Measurements from ENCODE around the gene ALOX5AP.

ALOX5AP gene

DNA sequence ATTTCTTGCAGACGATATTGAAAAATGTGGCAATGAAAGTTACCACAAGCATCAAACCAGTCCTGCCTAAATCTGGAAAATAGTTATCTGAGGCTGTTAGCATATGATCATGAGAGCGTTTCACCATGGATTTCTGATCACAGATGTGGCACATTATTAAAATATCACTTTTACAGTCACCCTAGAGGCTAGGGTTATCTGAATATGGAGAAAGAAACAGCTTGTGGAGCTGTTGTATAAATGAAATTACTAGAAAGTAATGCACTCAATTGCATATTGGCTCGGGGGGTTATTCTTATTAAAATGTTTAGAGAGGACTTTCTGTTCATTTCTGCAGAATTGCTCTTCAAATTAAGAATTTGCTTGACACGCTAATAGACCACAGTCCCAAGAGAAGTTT lies 35.6 kb downstream of the ALOX5AP start:
- no peak for DNase-seq

DNA sequence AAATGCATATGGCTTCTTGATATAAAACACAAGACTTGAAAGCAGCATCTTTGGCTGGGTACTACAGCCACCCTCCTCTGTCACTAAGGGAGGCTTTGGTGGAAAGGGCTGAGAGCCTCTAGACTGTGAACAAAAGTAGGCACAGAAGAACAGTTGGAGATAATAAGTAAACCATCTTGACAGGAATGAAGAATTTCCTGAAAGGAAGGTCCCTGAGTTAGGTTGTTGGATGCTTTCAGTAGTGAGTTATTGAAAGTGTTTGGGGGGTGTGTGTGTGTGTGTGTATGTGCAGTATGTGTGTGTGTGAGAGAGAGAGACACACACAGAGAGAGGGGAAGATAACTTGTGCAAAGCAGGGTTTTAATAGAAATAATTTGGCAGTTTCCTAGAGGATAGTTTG lies 38.2 kb downstream of the ALOX5AP start:
- DNase-seq, result no peak

DNA sequence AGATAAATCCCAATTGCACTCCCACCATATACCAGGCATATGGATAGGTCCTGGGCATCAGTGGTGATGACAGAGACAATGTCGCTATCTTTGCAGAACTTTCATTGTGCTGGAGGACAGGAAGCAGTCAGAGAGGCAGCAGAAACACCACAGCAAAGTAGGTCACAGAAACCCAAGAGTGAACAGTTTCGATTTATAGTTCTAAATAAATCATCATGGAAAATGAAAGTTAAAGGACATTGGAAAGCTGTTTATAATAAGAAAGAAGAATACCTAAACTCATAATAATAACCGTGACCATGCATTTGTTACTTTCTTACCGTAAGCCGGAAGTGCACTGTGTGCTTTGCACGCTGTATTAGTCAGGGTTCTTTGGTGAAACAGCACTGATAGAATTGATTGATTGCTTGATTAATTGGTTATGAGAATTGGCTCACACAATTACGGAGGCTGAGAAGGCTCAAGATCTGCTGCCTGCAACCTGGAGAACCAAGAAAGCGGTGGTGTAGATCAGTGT lies 38.9 kb downstream of the ALOX5AP start:
- DNase-seq, result no peak

DNA sequence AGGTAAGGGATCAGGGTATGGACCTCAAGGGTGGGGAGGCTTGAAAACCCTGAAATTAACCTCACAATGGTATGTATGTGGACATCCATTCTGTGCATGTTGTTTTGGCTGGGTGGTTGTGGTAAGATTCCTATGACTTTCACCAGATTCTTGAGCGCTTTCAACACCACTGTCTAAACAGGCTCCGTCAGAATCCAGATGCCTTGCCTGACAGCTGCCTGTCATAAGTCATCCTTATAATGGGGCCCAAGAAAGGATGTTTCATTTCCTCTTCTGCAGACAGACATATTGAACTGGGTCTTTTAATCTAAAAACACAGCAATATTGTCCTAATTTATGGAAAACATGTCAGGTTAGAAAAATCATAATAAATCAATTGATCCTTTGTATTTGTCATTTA lies 41.3 kb downstream of the ALOX5AP start:
- DNase-seq, result no peak

DNA sequence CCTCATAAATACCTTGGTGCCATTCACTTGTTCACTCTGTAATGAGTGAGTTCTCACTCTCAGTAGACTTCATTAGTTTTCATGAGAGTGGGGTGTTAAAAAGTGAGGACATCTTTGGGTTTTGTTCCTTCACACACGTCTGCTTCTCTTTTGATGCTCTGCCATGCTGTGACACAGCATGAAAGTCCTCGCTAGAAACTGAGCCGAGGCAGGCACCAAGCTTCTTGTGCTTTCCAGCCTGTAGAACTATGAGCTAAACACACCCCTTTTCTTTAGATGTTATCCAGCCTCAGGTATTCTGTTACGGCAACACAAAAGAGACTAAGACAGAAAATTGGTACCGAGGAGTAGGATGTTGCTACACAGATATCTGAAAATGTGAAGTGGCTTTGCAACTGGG lies 43.7 kb downstream of the ALOX5AP start:
- no peak for DNase-seq

- no peak for DNase-seq
These were observed 44.3 kb downstream of the ALOX5AP start for GRCh38 chr13:30779608-30780007.

DNA sequence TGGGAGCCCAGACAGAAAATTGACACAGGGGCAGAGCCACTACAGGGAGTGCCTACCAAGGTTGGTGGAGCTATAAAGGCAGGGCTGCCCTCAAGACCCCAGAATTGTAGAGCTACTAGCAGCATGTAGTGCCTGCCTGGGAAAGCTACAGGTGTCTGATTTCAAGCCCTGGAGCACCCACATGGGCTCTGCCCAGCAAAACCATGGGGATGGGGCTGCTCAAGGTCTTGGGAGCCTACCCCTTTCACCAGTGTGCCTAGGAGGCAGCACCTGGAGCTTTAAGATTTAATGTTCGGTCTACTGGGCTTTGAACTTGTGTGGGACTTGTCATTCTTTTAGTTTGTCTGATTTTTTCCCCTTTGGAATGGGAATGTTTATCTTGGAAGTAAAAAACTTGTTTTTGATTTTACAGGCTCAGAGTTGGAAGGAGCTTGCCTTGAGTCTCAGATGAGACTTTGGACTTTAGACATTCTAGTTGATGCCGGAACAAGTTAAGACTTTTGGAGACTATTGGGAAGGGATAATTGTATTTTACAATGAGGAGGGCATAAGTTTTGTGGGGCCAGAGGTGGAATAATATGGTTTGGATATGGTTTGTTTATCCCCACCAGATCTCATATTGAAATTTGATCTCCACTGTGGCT lies 45.1 kb downstream of the ALOX5AP start:
- no peak for DNase-seq

DNA sequence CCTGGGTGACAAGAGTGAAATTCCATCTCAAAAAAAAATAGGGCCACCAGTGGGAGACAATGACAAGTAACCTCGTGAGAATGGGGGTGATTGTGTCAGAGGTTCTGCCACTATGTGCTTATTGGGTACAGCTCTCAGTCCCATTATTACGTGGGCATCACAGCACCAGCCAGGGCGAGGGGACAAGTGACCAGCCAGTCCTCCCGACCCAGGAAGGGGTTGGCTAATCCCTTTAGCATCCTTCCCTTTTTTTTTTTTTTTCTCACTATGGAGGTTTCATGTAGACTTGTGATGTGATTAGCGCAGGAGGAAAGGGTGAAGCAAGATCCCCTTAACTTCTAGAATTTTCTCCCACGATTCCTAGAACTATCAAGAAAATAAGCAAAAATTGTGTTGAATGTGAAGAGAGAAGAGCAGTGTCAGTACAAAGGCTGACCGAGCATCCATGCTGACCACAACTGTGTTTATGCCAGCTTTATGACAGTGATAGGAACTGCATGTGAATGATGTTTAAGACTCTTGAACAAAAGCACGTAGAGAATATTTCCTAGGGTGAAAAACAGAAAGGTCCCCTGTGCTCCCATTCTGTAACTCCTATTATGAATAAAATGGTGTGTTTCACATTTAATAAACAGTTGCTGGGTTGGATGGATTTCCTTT lies 50.0 kb downstream of the ALOX5AP start:
- no peak for DNase-seq

GRCh38 chr13:30786648-30787047 lies 51.3 kb downstream of the ALOX5AP start:
- DNase-seq, result no peak

DNA sequence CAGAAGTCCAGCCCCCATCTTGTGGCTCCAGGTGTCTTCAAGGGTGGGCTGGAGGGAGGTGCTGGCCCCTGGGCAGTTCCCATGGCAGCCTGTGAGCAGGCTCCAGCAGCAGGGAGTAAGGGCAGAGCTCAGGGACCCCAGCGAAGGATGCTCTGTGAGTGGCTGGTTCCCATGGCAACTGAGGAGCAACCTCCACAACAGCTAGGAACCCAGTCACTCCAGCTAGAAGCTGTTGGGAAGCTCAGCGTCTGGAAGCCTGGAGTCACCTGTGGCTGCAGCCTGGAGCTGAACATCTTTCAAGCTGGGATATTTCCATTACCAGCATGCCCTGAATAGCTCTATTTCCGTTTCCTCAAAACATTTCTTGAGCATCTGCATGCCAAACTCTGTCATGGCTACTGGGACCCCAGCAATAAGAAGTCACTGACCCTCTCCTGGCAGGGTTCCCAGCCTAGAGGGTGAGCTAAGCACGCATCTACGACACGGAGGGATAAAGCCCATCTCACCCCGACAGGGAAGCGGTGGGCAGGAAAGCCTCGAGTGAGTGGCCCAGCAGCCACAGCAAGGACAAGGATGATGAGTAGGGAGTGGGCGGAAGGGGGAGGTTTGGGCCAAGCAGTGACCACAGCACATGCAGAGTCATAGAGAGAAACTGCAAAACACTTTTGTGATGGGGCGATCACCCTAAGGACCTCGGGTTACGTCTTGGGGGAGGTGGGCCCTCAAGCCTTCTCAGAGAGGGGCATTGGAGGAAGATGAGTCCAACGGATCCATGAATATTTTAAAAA lies 52.6 kb downstream of the ALOX5AP start:
- no peak for DNase-seq

DNA sequence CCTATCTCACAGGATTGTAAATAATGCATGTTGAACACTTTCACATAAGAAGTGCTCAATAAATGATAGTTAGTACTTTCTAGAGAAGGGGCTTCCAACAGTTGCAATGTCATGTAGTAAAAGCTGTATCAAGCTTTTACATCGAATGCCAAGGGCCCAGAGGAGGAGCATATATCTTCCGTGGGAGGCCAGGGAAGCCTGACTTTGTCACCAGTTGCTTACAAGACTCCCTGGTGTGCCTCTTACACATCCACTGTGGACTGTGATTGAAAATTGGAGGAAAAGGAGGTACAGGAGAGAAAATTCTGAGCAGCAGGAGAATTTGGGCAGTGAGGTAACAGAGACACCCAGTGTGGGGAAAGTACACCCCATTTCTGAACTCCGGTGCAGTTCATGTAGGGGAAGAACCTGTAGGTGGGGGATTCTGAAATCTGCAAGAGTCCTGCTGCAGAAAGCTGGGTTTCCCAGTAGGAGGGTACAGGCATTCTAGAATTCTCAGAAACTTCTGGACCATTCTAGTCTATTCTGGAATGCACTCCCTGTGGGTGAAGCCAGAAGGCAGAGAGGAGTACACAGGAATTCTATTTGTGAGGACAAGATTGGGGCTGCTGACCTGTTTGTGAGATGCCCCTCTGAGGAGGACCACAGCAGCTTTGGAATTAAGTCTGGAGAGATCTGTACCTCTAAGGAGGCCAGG lies 54.0 kb downstream of the ALOX5AP start:
- no peak for DNase-seq

- DNase-seq, result no peak
These were observed 55.2 kb downstream of the ALOX5AP start for GRCh38 chr13:30790592-30790991.

DNA sequence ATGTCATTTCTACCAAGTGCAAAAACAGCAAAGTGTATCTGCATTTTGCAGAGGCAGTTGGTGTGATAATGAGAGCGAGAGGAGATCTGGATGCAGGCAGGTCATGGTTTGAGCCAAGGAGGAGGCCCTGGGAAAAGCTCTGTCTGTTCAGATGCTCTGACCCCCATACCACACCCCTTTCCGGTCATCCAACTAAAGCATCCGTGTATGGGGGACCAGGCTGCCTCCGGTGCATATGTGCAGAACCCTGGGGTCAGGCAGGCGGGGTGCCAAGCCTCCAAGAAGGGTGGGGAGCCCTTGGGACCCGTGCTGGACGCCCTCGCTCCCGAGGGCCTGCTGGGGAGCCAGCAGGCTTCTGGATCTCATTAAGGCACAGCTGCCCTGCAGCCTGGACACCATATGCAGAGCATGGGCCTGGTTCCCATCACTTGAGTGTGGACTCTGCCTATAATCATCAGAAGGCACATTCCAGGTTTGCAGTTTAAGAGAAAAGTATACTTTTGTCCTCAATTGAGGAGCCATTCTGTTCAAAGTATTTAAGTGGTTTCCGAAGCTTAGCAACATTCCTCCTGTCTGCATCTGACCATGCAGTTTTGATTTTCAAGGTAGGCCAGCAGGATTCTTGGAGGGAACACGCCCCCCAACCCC lies 56.1 kb downstream of the ALOX5AP start:
- no peak for DNase-seq

DNA sequence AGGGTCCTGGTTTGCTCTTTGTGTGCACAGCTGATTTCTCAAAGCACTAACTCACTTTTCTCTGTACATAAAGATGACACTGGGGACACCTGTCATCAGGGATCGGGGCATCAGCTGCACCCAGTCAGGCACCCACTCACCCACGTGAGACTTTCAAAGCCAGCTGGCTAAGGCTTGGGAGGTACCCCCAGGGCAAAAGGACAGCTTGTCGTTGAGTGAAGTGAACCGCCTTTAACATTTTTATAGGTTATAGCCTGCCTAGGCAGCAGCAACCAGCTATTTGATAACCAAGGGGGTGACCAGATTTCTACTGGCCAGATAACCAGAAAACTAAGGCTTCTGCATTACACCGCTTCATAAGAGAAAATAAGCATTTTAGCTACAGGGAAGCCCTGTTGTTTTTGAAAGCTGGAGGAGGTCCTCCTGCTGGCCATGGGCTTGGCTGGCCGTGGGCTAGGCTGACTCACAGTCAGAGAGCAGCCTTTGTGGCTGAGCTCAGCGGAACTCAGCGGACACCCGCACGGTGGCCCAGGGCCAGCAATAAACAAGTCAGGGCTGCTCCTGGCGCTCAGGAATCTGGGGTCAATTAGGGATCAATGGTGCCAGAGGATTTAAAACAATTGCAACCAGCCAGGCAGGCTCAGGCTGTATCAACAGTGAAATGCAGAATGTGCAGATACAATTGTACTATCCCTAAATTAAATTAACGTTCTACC lies 57.1 kb downstream of the ALOX5AP start:
- DNase-seq, result no peak

- DNase-seq, result no peak
These were observed 60.8 kb downstream of the ALOX5AP start for GRCh38 chr13:30796132-30796572.

DNA sequence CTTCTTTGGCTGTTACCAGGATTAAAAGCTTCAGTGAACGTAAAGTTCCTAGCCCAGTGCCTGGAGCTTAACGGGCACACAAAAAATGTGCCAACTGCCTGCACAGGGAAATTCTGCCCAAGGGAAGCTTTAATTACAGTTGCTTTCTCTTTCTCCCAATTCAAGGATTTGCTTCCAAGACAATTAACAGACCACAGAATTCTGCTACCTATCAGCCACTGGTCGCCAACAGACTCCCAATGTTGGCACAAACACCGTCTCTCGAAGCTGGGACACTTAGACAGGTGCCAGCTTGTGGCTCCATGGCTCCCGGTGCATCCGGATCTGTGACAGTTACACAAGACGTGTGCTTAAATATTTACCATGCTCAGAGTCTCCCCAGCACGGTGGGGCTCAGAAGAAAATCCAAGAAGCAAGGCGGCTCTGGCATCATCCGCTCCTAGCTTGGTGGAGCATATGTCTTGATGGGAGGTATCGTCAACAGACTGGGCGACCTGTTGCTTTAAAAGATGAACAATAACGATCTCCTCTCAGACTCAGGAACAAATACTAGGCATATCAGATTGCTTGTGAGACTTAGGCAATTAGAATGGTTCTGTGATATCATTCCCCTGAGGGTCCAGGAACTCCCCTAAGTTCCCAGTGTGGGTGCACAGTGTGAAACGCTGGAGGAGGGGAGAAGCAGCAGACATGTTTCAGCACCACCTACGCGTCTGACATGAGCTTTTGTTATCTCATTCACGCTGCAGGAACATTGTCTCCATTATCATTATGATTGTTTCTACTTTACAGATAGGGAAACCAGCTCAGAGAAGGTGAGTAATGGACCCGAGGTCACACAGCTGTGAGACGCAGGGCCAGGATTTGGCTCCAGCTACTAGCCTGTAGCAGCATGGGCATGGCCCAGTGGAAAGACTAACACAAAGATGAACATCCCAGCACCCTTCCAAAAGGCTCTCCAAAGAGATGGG lies 61.6 kb downstream of the ALOX5AP start:
- DNase-seq, result no peak

GRCh38 chr13:30797847-30798535 lies 62.6 kb downstream of the ALOX5AP start:
- no peak for DNase-seq

DNA sequence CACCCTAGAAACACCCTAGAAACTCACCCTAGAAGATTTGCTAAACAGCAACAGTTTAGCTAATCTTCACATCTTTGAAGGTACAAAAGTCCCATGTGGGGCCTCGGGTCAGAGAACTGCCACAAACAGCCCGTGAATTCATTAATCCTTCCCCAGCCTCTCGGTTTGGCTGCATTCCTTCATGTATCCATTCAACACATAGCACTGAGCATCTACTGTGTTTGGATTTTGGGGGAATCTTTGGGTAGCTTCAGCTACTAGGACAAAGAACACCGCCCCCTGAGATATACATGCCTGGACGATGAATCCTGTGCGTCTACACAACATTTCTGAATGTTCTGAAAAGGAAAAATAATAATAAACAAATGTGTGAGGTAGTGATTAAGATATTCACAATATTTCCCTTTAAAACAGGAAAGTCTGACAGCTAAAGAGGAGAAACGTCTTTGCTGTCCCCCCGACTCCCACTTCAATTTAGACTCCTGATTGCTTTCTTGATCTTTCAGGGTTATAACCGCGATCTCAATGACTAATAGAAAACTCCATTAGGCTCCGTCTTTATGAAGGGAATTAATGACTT lies 63.5 kb downstream of the ALOX5AP start:
- DNase-seq, result no peak

- DNase-seq, result no peak
These were observed 64.0 kb downstream of the ALOX5AP start for GRCh38 chr13:30799356-30799824.

- DNase-seq, result no peak
These were observed 64.8 kb downstream of the ALOX5AP start for GRCh38 chr13:30800107-30800506.
